Spinal cord (tissue), 10 donors: ENCODE data around the gene SLC9C1. TPM values are rescaled to one million over a fixed set of nuclear protein-coding genes. Genes with fewer than 3 reads are reported as not detected.

ENCODE experiments used
- DNase-seq, 6 donors: peaks; one replicate each; pipeline versions ENCODE4 v3.0.0 to v3.0.0-alpha.2; 2013 to 2015; ENCODE audit warnings: low spot score in 6 of 6, low read depth in 4 of 6
- H3K27ac ChIP-seq: one replicate; pipeline ENCODE4 v1.5.1; 2013; ENCODE audit warnings: low read depth, low read length, control low read depth
- H3K27me3 ChIP-seq: one replicate; pipeline ENCODE4 v1.6.1; 2013; ENCODE audit warnings: low read length; ENCODE audit not compliant: control insufficient read depth, insufficient read depth
- H3K36me3 ChIP-seq: one replicate; pipeline ENCODE4 v1.6.1; 2013; ENCODE audit warnings: low read length; ENCODE audit not compliant: control insufficient read depth, insufficient read depth
- H3K4me1 ChIP-seq: one replicate; pipeline ENCODE4 v1.6.1; 2013; ENCODE audit warnings: low read length; ENCODE audit not compliant: control insufficient read depth, insufficient read depth
- H3K4me3 ChIP-seq: one replicate; pipeline ENCODE4 v1.5.1; 2013; ENCODE audit warnings: low read depth, low read length, control low read depth
- H3K9me3 ChIP-seq: one replicate; pipeline ENCODE4 v1.6.1; 2013; ENCODE audit warnings: low read length; ENCODE audit not compliant: control insufficient read depth, insufficient read depth
- WGBS: methylation state at CpG from one replicate; pipeline ENCODE4 v1.1.5; 2013; ENCODE audit warnings: missing lambda C conversion rate; ENCODE audit not compliant: insufficient coverage; 5-methylcytosine and 5-hydroxymethylcytosine counted together
- polyA plus RNA-seq, 2 donors: library from polyadenylated mRNA; unstranded; fragments of 120-200 nt; gene quantifications; one replicate each; pipeline ENCODE4 v1.2.1, GENCODE V29; 2013; ENCODE audit not compliant: insufficient read length in 2 of 2
- total RNA-seq, 2 donors: library from RNA; depleted of rRNA in 1 of 2; stranded (reverse); fragments of 120-200 nt in 1 of 2; fragments of >200 nt in 1 of 2; gene quantifications; one replicate each; pipeline versions ENCODE4 v1.2.3 to v1.2.4, GENCODE V29; 2013 to 2014
- donor health status: healthy.

Gene SLC9C1
- total and polyA plus RNA-seq, 4 donors, result 0.12 to 0.72 (median 0.45) TPM

DNA sequence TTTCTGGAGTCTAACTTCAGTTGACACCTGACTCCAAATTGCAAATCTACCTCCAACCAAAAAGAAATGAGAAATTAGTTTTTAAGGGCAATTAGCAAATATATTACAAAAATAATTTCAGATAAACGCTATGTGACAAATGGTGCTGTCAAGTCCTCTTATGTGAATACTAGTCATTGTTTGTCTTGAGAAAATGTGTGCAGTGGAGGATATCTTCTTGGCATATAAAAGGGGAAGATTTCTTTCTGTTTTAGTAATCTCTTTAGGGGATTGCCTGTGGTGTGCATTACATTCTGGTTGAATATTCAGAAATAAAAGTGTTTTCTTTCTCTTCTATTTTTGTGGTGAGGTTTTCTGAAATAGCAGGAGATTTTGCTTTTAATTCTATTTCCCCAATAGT, 158.0 kb downstream of the SLC9C1 start:
- WGBS, result no CpG with 5 or more reads among the region's 1 CpG
- DNase-seq, result no peak
- no peaks in the 10 kb centered on the region for H3K9me3 ChIP-seq
- no peaks in the 10 kb centered on the region for H3K36me3 ChIP-seq
- no peaks in the 10 kb centered on the region for H3K27me3 ChIP-seq
- H3K27ac ChIP-seq, result no peak overlapping the region
- no peak overlapping the region for H3K4me3 ChIP-seq
- H3K4me1 ChIP-seq, result peaks cover 3% of the 10 kb centered on the region

DNA sequence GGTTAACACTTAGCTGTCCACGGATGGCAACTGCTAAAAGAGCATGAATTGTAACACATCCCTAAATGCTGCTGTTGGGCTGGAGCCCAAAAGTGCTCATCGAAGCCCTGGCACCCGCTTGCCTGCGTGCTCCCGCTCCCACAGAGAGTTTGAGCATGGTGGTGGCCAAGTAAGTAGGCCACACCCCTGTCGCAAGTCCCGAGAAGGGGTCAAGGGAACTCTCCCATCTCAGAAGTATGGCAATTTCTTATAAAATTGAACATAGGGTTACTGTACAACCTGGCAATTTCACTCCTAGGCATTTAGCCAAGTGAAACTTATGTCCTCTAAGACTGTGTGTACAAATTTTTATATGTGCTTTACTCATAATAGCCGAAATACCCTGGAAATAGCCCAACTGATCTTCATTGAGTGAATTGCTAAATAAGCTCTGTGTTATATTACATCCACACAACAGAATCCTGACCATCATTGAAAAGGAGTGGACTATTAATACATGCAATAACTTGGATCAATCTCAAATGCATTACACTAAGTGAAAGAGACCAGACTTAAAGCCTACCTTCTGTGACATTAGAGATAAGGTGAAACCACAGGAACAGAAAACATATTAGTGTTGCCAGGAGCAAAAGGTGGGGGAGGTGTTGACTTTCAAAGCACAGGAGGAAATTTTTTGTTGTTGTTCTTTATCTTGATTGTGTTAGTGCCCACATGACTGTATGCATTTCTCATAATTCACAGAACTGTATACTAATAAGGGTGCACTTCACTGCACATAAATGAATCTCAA, 159.5 kb downstream of the SLC9C1 start:
- H3K27me3 ChIP-seq, result no peaks in the 10 kb centered on the region
- no peaks in the 10 kb centered on the region for H3K9me3 ChIP-seq
- 55% methylated on average over 5 of the region's 8 CpGs for WGBS
- no peak for DNase-seq
- H3K27ac ChIP-seq, result no peak overlapping the region
- H3K36me3 ChIP-seq, result no peaks in the 10 kb centered on the region
- peaks cover 3% of the 10 kb centered on the region for H3K4me1 ChIP-seq
- H3K4me3 ChIP-seq, result no peak overlapping the region

DNA sequence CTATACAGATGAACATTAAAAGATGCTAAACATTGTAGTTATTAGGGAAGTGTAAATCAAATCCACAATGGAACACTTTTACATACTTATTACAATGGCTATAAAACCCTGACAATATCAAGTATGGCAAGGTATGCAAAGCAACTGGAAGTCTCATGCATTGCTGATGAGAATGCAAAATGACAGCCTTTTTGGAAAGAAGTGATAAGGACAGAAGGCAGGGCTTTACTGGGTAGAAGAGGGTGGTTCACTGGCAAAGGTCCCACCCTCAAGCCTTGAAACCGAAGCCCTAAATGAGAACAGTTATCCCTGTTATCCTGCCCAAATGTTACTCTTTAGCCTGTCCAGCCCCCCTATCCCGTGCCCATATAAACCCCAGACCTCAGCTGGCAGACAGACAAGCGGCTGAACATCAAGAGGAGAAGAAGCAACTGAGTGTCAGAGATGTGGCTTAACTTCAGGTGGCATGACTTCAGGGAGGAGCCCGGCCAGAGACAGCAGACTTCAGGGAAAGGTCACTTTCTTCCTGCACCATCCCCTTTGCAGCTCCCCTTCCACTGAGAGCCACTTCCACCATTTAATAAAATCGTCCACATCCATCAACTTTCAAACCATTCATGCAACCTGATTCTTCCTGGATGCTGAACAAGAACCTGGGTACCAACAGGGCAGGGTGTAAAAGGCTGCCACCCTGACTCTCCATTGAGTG, 160.2 kb downstream of the SLC9C1 start:
- H3K4me3 ChIP-seq, result no peak overlapping the region
- 83% methylated on average over 4 of the region's 5 CpGs for WGBS
- no peak for DNase-seq

DNA sequence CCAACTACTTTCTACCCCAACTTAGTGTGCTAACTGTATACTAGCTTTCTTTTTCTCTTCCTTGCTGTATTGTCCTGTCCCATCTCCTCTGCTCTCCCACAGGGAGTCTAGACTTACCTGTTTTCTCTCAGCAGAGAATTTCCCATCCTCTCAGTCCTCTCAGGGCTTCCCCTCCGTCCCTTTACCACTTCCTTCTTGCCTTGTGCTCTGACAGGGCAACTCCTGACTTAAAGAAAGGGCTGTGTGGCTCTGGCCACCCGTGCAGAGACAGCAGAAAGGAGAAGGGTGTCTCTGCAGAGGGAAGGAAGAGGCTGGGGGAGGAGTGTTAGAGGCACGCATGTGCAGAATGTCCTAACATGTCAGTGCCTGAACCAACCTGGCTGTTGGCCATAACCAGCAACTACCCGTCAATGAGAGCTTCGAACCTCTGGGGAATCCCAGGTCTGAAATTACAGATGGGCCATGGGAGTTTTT, 161.0 kb downstream of the SLC9C1 start, which contains the start of gene GCSAM:
Gene GCSAM (minus strand): TSS at position 274 of the 474 bp plus-strand sequence. CDS start 128 bp downstream, at position 146.
- H3K27ac ChIP-seq, result no peak within 1 kb of the TSS
- H3K4me3 ChIP-seq, result no peak within 1 kb of the TSS
- H3K4me1 ChIP-seq, result peaks cover 3% of the 10 kb centered on the region
- no peaks in the 10 kb centered on the region for H3K36me3 ChIP-seq
- DNase-seq, result no peak
- no peaks in the 10 kb centered on the region for H3K27me3 ChIP-seq
- 76% methylated on average over 2 of the region's 5 CpGs for WGBS
- H3K9me3 ChIP-seq, result no peaks in the 10 kb centered on the region

More for the DNA sequence above, 160.2 kb downstream of the SLC9C1 start:
- Histone ChIP-seq H3K4me1 (peaks cover 3% of the 10 kb centered on the region), H3K9me3 (no peaks in the 10 kb centered on the region), H3K36me3 (no peaks in the 10 kb centered on the region), H3K27me3 (no peaks in the 10 kb centered on the region), H3K27ac (no peak overlapping the region)

DNA sequence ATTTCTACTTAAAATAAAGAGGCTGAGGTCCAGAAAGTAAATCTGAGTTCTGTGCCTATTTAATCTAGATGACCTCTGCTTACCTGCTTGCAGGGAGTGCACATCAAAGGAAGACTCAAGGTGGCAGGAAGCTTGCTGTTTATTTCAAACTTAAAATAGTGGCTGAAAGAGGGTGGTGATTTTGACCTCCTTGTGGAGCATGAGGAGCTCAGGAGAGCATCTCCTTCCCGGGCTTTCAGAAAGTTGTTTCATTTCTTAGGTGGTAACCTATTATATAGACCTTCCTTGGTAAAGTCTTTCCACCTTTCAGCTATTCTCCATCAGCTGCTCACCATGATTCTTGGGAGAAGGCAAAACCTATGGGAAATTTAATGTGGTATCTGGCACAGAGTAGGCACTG, 161.5 kb downstream of the SLC9C1 start:
- Histone ChIP-seq H3K27me3 (no peaks in the 10 kb centered on the region), H3K4me3 (no peak overlapping the region), H3K36me3 (no peaks in the 10 kb centered on the region), H3K27ac (no peak overlapping the region), H3K9me3 (no peaks in the 10 kb centered on the region), H3K4me1 (peaks cover 3% of the 10 kb centered on the region)
- no CpG with 5 or more reads among the region's 1 CpG for whole genome bisulfite sequencing
- no peak for DNase-seq

DNA sequence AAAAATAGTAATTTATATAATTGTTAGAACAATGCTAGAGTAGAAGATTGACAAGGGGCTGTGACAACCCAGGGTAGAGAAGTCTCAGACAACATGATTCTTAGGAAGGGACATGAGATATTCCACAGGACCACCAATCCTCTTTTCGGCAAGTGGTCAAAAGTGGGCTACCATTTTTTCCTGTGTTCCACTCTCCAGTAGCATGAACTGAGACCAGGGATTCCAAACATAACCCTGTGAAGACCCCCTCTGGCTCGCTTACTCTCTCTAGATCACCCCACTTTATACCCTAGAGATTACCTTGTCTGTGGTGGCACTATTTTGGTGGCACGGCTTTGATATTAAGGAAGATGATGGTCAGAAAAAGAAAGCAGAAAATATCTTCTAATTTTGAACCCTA, 161.9 kb downstream of the SLC9C1 start:
- H3K27me3 ChIP-seq, result no peaks in the 10 kb centered on the region
- H3K36me3 ChIP-seq, result no peaks in the 10 kb centered on the region
- no peak for DNase-seq
- no peak overlapping the region for H3K4me3 ChIP-seq
- H3K9me3 ChIP-seq, result no peaks in the 10 kb centered on the region
- no peak overlapping the region for H3K27ac ChIP-seq
- WGBS, result no CpG with 5 or more reads among the region's 3 CpGs
- H3K4me1 ChIP-seq, result peaks cover 3% of the 10 kb centered on the region

DNA sequence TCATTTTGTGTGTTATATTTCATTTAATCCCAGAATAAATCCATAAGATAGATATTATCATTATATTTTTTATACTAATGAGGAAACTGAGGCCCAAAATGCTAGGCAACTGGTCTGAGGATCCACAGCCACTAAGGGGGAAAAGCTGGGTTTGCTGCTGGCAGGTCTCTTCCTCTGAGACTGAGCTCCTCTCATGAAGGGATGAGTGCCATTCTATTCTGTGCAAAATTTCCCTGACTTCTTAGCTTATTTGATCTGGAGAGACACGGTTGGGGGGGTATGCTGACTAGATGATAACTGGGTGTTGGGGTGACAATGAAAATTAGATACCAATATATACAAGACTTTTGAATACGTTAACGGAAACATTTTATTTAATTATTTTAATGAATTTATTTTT, 162.9 kb downstream of the SLC9C1 start:
- WGBS, result no CpG with 5 or more reads among the region's 3 CpGs
- H3K36me3 ChIP-seq, result no peaks in the 10 kb centered on the region

DNA sequence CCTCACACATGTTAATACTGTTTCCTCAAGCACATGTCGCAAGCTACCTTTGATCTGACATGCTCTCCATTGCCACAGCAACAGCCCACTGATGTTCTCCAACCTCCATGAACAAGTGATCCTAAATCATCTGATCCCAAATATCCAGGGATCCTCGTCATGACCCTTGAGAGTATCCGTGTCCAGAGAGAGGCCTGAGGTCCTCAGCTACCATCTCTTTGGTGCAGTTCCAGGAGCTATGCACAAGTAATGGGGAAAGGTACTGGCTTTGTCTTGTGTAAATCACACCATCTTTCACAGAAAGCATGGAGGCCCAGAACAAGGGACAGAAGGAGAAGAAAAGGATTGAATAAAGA, 163.4 kb downstream of the SLC9C1 start:
- WGBS, result 97% methylated on average over 2 of the region's 3 CpGs
- H3K27me3 ChIP-seq, result no peaks in the 10 kb centered on the region
- H3K4me3 ChIP-seq, result no peak overlapping the region
- H3K9me3 ChIP-seq, result no peaks in the 10 kb centered on the region
- H3K36me3 ChIP-seq, result no peaks in the 10 kb centered on the region
- peaks cover 3% of the 10 kb centered on the region for H3K4me1 ChIP-seq
- no peak for DNase-seq
- H3K27ac ChIP-seq, result no peak overlapping the region

More for the DNA sequence above, 162.9 kb downstream of the SLC9C1 start:
- peaks cover 3% of the 10 kb centered on the region for H3K4me1 ChIP-seq
- no peak for DNase-seq
- H3K9me3 ChIP-seq, result no peaks in the 10 kb centered on the region
- no peak overlapping the region for H3K4me3 ChIP-seq
- H3K27me3 ChIP-seq, result no peaks in the 10 kb centered on the region
- H3K27ac ChIP-seq, result no peak overlapping the region

DNA sequence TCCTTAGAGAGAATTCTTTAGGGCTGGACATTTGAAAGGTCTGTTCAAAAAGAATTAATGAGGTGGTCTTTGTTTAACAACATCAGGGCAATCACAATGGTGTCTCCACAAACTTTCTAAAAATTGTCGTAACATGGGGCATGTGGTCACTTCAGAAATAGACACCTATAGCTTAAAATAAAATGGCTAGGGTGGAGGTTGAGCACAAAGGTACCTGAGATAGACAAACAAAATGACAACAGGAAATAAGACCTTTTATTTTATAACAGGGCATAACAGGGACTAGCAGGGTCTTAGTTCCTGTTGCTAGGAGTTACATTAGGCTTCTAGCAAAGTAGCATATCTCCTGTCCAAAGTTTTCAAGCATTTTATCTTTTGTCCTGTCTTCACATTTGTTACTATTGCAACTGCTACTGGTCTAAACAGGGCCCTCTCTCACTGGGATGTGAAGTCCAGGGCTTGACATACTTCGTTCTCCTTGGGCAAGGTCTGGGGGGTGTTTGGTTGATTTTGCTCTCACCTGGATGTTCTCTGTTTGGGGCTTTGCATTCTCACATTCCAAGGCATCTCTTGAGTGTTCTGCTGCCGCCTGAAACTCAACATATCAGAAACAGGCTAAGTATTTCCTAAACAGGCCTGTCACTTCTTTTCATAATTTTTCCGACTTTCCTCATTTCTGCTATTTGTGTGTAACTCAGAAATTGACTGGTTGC, 163.9 kb downstream of the SLC9C1 start:
- 94% methylated on average over 2 of the region's 4 CpGs for WGBS
- Histone ChIP-seq H3K4me3 (no peak overlapping the region), H3K27me3 (no peaks in the 10 kb centered on the region), H3K36me3 (no peaks in the 10 kb centered on the region), H3K27ac (no peak overlapping the region), H3K4me1 (peaks cover 3% of the 10 kb centered on the region), H3K9me3 (no peaks in the 10 kb centered on the region)
- DNase-seq, result no peak
